GM19239 (cell line): ENCODE measurements around the gene ARHGEF28.

Experiments used
- DNase-seq: peaks from one replicate; pipeline ENCODE4 v3.0.0; 2011; ENCODE audit warnings: low spot score; ENCODE audit not compliant: insufficient read length
- FAIRE-seq: peaks from 2 replicates; lab custom pipeline; 2011; peaks lifted over from hg19 to GRCh38; lab: Jason Lieb, UNC

Gene ARHGEF28

GRCh38 chr5:73945505-73945904 lies 319.5 kb downstream of the ARHGEF28 start:
- FAIRE-seq (no peak), DNase-seq (no peak)

DNA sequence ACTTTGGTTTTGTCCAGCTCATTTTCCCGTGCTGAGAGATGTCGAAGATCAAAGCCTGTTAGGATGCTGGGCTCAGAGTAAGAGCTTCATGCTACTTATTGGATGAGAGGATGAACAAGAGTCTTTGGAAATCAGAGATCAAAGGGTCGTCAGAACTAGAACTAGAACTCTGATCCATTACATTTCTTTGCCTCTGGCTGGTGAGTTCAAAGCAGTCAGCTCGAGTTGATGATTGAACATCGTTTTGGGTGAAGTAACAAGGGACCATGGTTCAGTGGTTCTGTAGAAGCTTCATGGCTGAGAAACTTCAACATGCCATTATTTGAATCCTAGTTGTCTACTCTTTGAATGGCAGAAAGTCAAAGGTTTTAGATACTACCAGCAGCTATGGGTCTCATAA lies 320.3 kb downstream of the ARHGEF28 start:
- DNase-seq (no peak), FAIRE-seq (no peak)

- DNase-seq (no peak), FAIRE-seq (no peak)
Observed at GRCh38 chr5:73946919-73947602, 321.1 kb downstream of the ARHGEF28 start.

DNA sequence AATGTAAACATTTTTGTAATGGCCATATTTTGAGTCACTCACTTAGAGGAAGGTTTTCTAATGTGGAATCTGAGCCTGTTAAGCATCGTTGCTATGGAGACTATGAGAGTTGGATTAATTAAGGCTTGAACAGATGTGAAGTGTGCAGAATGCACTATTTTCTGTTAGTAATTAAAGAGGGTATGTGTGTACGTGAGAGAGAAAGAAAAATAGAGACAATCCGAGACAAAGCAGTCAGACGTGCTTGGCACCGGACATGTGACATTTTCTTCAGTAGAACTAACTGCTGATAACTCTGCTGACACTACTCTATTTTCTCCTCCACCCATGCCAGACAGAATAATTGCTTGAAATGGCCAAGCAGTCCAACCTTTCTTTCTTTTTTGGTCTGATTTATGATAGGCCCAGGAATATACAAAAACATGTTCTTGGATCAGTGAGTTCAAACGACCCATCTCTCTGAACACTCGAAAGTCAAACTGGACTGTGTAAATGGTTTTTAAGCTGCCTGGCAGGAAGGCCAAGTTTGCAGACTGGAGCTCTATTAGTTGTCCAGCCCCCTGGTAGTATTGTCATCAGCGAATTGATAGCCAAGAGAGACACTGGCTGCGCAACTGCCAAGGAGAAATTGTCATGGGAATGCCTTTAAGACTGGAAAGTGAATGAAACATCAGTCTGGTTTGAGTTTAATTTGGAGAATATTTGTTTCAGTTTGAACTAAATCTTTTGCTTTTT lies 322.1 kb downstream of the ARHGEF28 start:
- DNase-seq (no peak), FAIRE-seq (no peak)

- DNase-seq (no peak), FAIRE-seq (no peak)
Observed at GRCh38 chr5:73948720-73949119, 322.7 kb downstream of the ARHGEF28 start.

DNA sequence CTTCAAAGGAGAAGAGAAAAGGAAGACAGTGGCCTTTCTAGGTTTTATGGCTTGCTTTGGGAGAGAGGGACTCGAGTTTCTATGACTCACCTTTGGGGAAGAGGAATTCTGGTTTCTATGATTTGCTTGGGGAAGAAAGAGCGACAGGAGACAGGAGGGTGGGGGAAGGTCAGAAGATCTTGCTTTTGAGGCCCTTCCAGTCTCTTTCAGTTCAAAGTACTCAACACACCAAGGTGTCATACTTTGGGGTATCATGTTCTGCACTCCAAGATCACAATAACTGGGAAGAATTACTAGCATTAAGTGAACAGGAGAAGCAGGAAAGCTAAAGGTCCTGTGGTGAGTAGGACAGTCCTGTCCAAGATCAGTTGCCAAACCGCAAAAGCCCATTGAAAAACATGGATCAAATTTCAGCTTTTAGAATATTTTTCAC lies 324.5 kb downstream of the ARHGEF28 start:
- DNase-seq (no peak), FAIRE-seq (no peak)

DNA sequence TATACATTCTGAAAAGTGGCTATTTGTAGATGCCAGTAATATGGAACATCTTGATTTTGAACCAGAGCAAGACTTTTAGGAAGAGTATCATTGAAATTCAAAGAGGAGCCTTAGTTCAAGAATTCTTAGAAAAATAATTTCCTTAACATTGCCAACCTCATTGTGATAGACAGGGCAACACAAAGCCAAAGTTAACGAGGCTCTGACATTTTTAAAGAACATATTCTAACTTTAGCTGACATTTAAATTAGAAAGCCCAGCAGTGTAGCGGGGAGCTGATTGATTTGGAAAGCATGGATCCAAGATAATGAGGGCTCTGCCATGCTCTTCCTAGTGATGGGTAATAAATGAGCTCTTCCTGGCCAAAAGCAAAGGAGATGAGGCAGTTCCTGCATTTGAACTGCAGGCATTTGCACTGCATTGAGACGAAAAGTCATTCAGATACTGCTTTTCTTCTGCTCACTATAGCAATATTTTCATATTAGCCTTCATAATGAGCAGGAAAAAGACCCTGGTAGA lies 325.0 kb downstream of the ARHGEF28 start:
- no peak for FAIRE-seq

DNA sequence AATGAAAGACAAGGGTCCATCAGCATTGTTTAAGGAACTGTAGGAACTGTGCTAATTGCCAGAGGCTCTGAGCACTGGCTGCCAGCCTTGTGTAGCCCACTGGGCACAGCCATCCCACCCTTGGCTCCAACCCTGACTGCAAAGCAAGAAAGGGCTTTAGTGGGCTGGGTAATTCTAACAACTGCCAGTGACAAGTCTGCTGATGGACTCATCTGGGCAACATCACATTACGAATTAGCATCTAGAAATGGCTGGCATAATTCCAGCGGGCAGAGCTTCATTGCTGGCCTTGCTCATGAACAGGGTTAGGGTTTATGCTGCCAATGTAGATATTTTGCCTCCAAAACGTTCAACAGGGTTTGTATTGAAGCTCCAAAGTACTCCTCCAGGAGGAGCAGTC lies 326.9 kb downstream of the ARHGEF28 start:
- no peak for DNase-seq
- FAIRE-seq: no peak

More for the DNA sequence above, 325.0 kb downstream of the ARHGEF28 start:
- DNase-seq: no peak

- FAIRE-seq: no peak
Observed at GRCh38 chr5:73954381-73954780, 328.4 kb downstream of the ARHGEF28 start.

DNA sequence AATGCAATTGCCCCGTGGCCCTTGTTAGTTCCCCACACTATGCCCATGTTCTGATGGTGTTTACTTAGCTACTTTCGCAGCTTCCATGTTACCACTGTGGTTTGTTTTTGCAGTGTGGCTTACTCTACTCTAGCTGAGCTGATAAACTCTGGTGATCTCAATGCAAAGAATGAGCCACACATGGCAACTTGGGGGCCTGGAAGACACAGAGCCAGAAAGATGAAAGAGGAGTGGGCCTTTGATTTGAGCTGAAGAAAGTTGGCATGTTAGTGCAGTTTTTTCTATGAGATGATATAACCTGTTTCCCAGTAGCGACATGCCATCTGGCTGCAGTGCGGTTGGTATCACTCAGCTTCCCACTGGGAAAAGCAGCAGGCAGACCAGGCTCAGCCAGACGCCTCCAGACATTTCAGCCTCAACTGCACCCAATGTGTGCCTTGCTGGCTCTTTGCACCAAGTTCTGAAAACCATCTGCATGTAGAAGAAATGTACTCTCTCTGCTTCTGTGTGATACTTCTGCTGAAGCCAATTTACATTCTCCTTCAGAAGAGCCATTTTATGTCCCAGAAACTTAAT lies 329.4 kb downstream of the ARHGEF28 start:
- no peak for DNase-seq
- FAIRE-seq: no peak

More at GRCh38 chr5:73954381-73954780, 328.4 kb downstream of the ARHGEF28 start:
- no peak for DNase-seq

- DNase-seq: no peak
- no peak for FAIRE-seq
Observed at GRCh38 chr5:73957397-73958001, 331.5 kb downstream of the ARHGEF28 start.

GRCh38 chr5:73958037-73958436 lies 332.0 kb downstream of the ARHGEF28 start:
- DNase-seq (no peak), FAIRE-seq (no peak)

- DNase-seq (peak; percentile 5), FAIRE-seq (peak; percentile 26)
Observed at GRCh38 chr5:73960023-73960422, 334.0 kb downstream of the ARHGEF28 start.

DNA sequence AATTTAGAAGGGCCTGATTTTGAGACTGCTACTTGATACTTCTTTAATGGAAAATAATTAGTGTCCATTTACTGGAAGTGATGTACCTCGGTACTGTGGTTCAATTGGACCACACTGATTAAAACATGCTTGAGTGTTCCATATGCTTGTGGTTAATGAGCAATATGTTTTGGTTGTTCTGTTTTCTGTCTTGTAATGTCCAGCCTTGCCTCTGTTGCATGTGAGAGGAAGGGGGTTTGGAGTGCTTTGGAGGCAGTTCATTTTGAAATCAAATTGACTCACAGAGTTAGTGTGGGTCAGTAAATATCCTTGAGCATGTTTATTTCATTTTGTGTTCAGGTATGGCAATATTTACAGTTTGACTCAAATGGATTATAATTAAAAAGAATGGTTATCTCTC lies 334.4 kb downstream of the ARHGEF28 start:
- FAIRE-seq (no peak), DNase-seq (no peak)

DNA sequence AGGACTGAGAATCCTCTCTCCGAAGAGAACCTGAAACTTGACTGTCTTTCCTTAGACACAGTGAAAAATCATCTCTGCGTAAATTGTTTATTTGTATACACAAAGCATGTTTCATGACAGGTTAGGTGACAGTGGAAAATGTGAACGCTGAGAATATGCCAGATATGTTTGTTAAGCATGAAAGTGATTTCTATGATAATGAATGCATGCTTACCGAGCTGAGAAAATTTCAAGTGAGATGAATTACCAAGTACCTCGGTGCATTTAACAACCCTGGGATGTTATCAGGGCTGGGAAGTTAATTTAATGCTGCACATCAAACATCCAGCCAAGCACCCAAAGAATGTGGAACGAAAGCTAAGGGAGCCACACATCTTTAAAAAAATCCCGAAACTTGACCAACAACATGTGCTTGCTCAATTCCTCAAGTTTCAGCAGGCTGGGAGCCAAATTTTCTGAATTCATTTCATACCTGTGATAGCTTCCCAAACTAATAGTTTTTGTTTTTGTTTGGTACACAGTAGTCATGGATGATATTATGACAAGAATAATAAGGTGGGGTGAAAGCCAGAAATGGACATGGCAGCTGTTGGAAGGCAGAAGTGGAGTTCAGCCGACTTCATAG lies 336.9 kb downstream of the ARHGEF28 start:
- FAIRE-seq (no peak), DNase-seq (no peak)

GRCh38 chr5:73964352-73964865 lies 338.4 kb downstream of the ARHGEF28 start:
- FAIRE-seq (no peak), DNase-seq (no peak)

GRCh38 chr5:73966451-73966850 lies 340.5 kb downstream of the ARHGEF28 start:
- DNase-seq (no peak), FAIRE-seq (no peak)

DNA sequence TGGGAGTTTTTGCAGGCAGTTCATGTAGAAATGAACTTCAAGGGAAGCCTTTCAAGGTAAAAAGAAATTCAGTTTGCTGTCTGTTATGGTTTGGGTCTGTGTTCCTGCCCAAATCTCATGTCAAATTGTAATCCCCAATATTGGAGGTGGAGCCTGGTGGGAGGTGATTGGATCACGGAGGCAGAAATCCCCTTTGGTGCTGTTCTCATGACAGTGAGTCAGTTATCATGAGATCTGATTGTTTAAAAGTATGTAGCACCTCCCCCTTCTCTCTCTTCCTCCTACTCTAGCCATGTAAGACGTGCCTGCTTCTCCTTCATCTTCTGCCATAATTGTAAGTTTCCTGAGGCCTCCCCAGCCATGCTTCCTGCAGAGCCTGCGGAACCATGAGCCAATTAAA lies 341.4 kb downstream of the ARHGEF28 start:
- DNase-seq (no peak), FAIRE-seq (no peak)

DNA sequence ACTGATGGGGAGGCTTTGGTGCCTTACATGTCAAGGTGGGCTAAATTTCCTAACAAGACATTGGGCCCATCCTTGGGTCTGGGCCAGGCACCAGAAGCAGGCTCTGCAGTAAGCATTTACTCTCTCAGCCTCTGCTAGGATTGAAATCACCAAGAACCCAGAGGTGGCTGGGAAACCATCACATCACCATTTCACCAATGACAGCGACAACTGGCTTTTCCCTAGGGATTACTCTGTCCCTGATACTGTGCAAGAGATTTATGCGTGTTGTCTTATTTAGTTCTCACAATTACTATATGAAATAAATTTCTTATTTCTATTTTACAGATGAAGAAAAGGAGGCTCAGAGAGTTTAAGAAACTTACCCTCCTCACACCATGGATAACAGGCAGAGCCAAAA lies 342.2 kb downstream of the ARHGEF28 start:
- no peak for DNase-seq
- FAIRE-seq: no peak

DNA sequence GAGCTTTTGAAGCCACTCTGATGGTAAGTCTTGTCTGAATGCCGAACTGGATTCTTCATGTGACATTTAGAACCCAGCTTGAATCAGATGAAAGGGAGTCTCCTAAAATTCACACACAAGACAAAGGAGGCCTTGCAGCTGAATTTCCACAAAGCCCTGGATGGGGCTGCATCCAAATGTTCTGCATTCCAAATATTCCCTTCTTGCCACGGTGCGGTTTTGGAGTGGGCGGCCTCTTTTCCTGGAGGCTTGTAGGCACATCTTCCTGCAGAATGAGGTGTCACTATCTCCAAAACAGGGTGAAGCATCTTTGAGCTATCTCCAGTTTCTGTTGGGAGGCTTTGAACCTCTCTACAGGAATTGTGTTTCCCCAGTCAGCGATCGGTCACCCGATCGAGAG lies 342.7 kb downstream of the ARHGEF28 start:
- FAIRE-seq (no peak), DNase-seq (no peak)
